HepG2 (cell line): ENCODE results near the gene UBL3. TPM values are rescaled to one million over a fixed set of nuclear protein-coding genes. Genes with fewer than 3 reads are reported as not detected.

Source experiments
- ATAC-seq: fragments of 200-7000 bp; cut with Tn5 transposase; 3 replicates; pipeline ENCODE4 v1.9.1; 2020; ENCODE audit warnings: mild to moderate bottlenecking, moderate library complexity
- BruUV-seq: library from RNA; stranded (reverse); fragments of 400-500 nt; replicated peaks from 2 replicates; lab custom pipeline; 2021; lab: Mats Ljungman, UMichigan
- CTCF ChIA-PET: fragments of 300-600 bp; formaldehyde crosslinking; extraction: SDS; loops from one replicate; lab custom pipeline; 2021; ENCODE audit warnings: low total read pairs, inconsistent platforms, low intra/inter-chr PET ratio; lab: Yijun Ruan, JAX
- POLR2A ChIA-PET: fragments of 350-600 bp; sonication (Branson Sonifier 250); formaldehyde crosslinking; loops from one replicate; lab custom pipeline; 2020; ENCODE audit warnings: antibody characterized with exemption, inconsistent platforms; lab: Yijun Ruan, JAX
- DNase-seq: peaks from one replicate; pipeline ENCODE4 v3.0.0-alpha.2; 2015; ENCODE audit warnings: low spot score
- FAIRE-seq: peaks from 3 replicates; lab custom pipeline; 2011; peaks lifted over from hg19 to GRCh38; lab: Jason Lieb, UNC
- H2AFZ ChIP-seq: one replicate; pipeline ENCODE4 v1.6.1; 2011; ENCODE audit warnings: low read length, inconsistent platforms
- H3K27ac ChIP-seq: fragments of 300-600 bp; 3 replicates; pipeline ENCODE4 v1.8.0; 2011; ENCODE audit warnings: mixed run types, mild to moderate bottlenecking, mixed read lengths, low read length, inconsistent platforms; ENCODE audit not compliant: insufficient read depth; ENCODE audit errors: extremely low read length
- H3K27me3 ChIP-seq, 2 experiments: fragments of 200-600 bp in 1 of 2; 2 replicates in 1 of 2; 3 replicates in 1 of 2; pipeline versions ENCODE4 v1.6.0 to v1.8.0; 2011; ENCODE audit warnings: low read length in 2 of 2, mild to moderate bottlenecking in 2 of 2, moderate library complexity in 2 of 2, inconsistent platforms in 1 of 2; ENCODE audit not compliant: insufficient read depth in 2 of 2, control insufficient read depth in 1 of 2
- H3K36me3 ChIP-seq, 2 experiments: fragments of 200-600 bp in 1 of 2; replicated peaks in 1 of 2; 2 replicates in 1 of 2; 3 replicates in 1 of 2; pipeline versions ENCODE4 v1.5.1 to v1.8.0; 2011; ENCODE audit warnings: low read length in 2 of 2, inconsistent platforms in 1 of 2; ENCODE audit not compliant: insufficient read depth in 2 of 2, control insufficient read depth in 1 of 2
- H3K4me1 ChIP-seq: 2 replicates; pipeline ENCODE4 v1.5.1; 2012; ENCODE audit warnings: low read length, inconsistent platforms; ENCODE audit not compliant: insufficient read depth
- H3K4me2 ChIP-seq: 2 replicates; pipeline ENCODE4 v1.6.0; 2011; ENCODE audit warnings: low read depth, low read length, inconsistent platforms
- H3K4me3 ChIP-seq, 3 experiments: fragments of 200-600 bp in 1 of 3; sonication (generic), shearing (Covaris generic) in 1 of 3; replicated peaks in 1 of 3; 2 replicates each; pipeline ENCODE4 v1.5.1; 2011 to 2016; ENCODE audit warnings: low read length in 3 of 3, inconsistent platforms in 2 of 3, low read depth in 2 of 3, mild to moderate bottlenecking in 2 of 3, control low read depth in 1 of 3, mixed read lengths in 1 of 3; ENCODE audit not compliant: insufficient read depth in 1 of 3
- H3K79me2 ChIP-seq: one replicate; pipeline ENCODE4 v1.6.1; 2011; ENCODE audit warnings: low read length, inconsistent platforms; ENCODE audit not compliant: insufficient read depth
- H3K9ac ChIP-seq: 2 replicates; pipeline ENCODE4 v1.6.0; 2011; ENCODE audit warnings: mild to moderate bottlenecking, low read depth, low read length, inconsistent platforms; ENCODE audit not compliant: insufficient read depth
- H3K9me3 ChIP-seq: 2 replicates; pipeline ENCODE4 v1.5.1; 2012; ENCODE audit warnings: mild to moderate bottlenecking, low read length
- H4K20me1 ChIP-seq: 2 replicates; pipeline ENCODE4 v1.6.0; 2011; ENCODE audit warnings: inconsistent platforms, mild to moderate bottlenecking, low read length, moderate library complexity; ENCODE audit not compliant: insufficient read depth
- DBP ChIP-seq: sonication (generic); formaldehyde crosslinking; IDR thresholded peaks from 2 replicates; pipeline ENCODE4 v1.4.0; 2020; ENCODE audit warnings: missing genetic modification reagents; ENCODE audit errors: not compliant biosample characterization
- HMG20B ChIP-seq: conservative IDR thresholded peaks from 2 replicates; pipeline ENCODE4 v1.6.1; 2016; ENCODE audit warnings: missing genetic modification reagents, missing compliant biosample characterization
- ISX ChIP-seq: sonication (generic); formaldehyde crosslinking; conservative IDR thresholded peaks from 2 replicates; pipeline ENCODE4 v1.5.0; 2020; ENCODE audit warnings: missing genetic modification reagents
- KDM4B ChIP-seq: sonication (generic); formaldehyde crosslinking; IDR thresholded peaks from 2 replicates; pipeline ENCODE4 v1.4.0; 2020; ENCODE audit warnings: missing genetic modification reagents
- MEF2D ChIP-seq: sonication (generic); formaldehyde crosslinking; IDR thresholded peaks from 2 replicates; pipeline ENCODE4 v1.5.1; 2020; ENCODE audit warnings: mild to moderate bottlenecking, missing genetic modification reagents
- SNRNP70 ChIP-seq: fragments of 200-400 bp; formaldehyde crosslinking; IDR thresholded peaks from 2 replicates; pipeline ENCODE4 v1.6.1; 2017; ENCODE audit warnings: mild to moderate bottlenecking, low read depth, low read length, moderate library complexity
- SUZ12 ChIP-seq: fragments of 150-350 bp; IDR thresholded peaks from 2 replicates; pipeline ENCODE4 v1.6.1; 2014; ENCODE audit warnings: low read depth, low read length
- ZMYM3 ChIP-seq: sonication (generic); formaldehyde crosslinking; IDR thresholded peaks from 2 replicates; pipeline ENCODE4 v1.5.1; 2020; ENCODE audit warnings: mild to moderate bottlenecking, missing genetic modification reagents
- ZNF280D ChIP-seq: sonication (generic); formaldehyde crosslinking; IDR thresholded peaks from 2 replicates; pipeline ENCODE4 v1.5.1; 2020; ENCODE audit warnings: mild to moderate bottlenecking, missing genetic modification reagents
- ZNF326 ChIP-seq: sonication (generic); formaldehyde crosslinking; IDR thresholded peaks from 2 replicates; pipeline ENCODE4 v1.4.0; 2020; ENCODE audit warnings: missing genetic modification reagents, borderline replicate concordance
- ZNF343 ChIP-seq: sonication (generic); formaldehyde crosslinking; IDR thresholded peaks from 2 replicates; pipeline ENCODE4 v1.4.0; 2020; ENCODE audit warnings: mild to moderate bottlenecking, missing genetic modification reagents
- WGBS: methylation state at CpG from one replicate; pipeline ENCODE4 v1.1.6; 2017; ENCODE audit warnings: low lambda C conversion rate; 5-methylcytosine and 5-hydroxymethylcytosine counted together
- in situ Hi-C: cut with HindIII; loops from 2 replicates; pipeline ENCODE4 v1.10.0; 2017; ENCODE audit warnings: low pct_unique_long_range_greater_than_20kb; ENCODE audit not compliant: extremely low pct_ligation_motif_present
- intact Hi-C: fragments of 100-400 bp; cut with micrococcal nuclease; formaldehyde crosslinking; loops from one replicate; pipeline ENCODE4 v1.10.0; 2022; ENCODE audit not compliant: unreplicated experiment
- polyA plus RNA-seq, 8 experiments: library from polyadenylated mRNA; depleted of rRNA in 3 of 8; stranded (reverse) in 7 of 8; unstranded in 1 of 8; fragments of >200 nt; fragmentation: Illumina TruSeq in 4 of 8; extraction: Trizol in 4 of 8; gene quantifications; 2 replicates each; pipeline versions ENCODE4 v1.2.1 to v1.2.3, GENCODE V29; 2011 to 2016; ENCODE audit warnings: low read depth in 4 of 8, missing spikeins in 1 of 8, mixed read lengths in 1 of 8; ENCODE audit not compliant: insufficient read depth in 1 of 8
- total RNA-seq, 5 experiments: library from RNA; depleted of rRNA; stranded (reverse); fragments of >200 nt; fragmentation: Illumina TruSeq; extraction: Trizol; gene quantifications; 2 replicates each; pipeline ENCODE4 v1.2.3, GENCODE V29; 2016; ENCODE audit warnings: low read depth in 1 of 5

Gene UBL3
- total and polyA plus RNA-seq, 2 of the 13 experiments (the other 11 are each of a cell fraction or from before 2014, with no cell fraction given): 7.4 to 9.6 TPM

GRCh38 chr13:29875646-29876045 lies 25.2 kb upstream of the UBL3 start:
- no peak overlapping the region for H3K4me3 ChIP-seq
- ChIA-PET POLR2A (no interaction called here), CTCF (no interaction called here)
- no peak overlapping the region for H3K9ac ChIP-seq
- no peak overlapping the region for H2AFZ ChIP-seq
- H3K27me3 ChIP-seq: peaks cover 0 to 4% of the 10 kb centered on the region in 2 experiments; a peak in 2 of 5 replicates
- no peaks in the 10 kb centered on the region for H3K79me2 ChIP-seq
- peaks cover 13% of the 10 kb centered on the region for H3K4me1 ChIP-seq
- WGBS: 60% methylated on average over 3 of the region's 3 CpGs
- DNase-seq: no peak
- H4K20me1 ChIP-seq: no peaks in the 10 kb centered on the region
- H3K36me3 ChIP-seq: no peaks in the 10 kb centered on the region
- BruUV-seq: no TSS peak
- in situ Hi-C loops (no loop called here), intact Hi-C loops (no loop called here)
- no peaks in the 10 kb centered on the region for H3K9me3 ChIP-seq
- no peak overlapping the region for H3K4me2 ChIP-seq
- FAIRE-seq: no peak
- H3K27ac ChIP-seq: no peak overlapping the region
- TF ChIP-seq KDM4B (CRISPR knock-in tag) (no peak), SUZ12 (no peak), HMG20B (CRISPR knock-in tag) (no peak), SNRNP70 (no peak), MEF2D (CRISPR knock-in tag) (no peak), ZMYM3 (CRISPR knock-in tag) (no peak), ZNF343 (CRISPR knock-in tag) (no peak), DBP (CRISPR knock-in tag) (no peak), ZNF280D (CRISPR knock-in tag) (no peak), ISX (CRISPR knock-in tag) (no peak), ZNF326 (no peak)
- TF ChIP-seq, all 625 proteins: peak for 0
- ATAC-seq: no peak
